NOMO-1 treated with DMSO at 0.1 percent for 48 hours (cell line): ENCODE results near the gene TRIM44.

Source experiments
- DNase-seq: peaks from one replicate; lab custom pipeline; 2025; ENCODE audit not compliant: unreplicated experiment; lab: John Stamatoyannopoulos, UW

Gene TRIM44

DNA sequence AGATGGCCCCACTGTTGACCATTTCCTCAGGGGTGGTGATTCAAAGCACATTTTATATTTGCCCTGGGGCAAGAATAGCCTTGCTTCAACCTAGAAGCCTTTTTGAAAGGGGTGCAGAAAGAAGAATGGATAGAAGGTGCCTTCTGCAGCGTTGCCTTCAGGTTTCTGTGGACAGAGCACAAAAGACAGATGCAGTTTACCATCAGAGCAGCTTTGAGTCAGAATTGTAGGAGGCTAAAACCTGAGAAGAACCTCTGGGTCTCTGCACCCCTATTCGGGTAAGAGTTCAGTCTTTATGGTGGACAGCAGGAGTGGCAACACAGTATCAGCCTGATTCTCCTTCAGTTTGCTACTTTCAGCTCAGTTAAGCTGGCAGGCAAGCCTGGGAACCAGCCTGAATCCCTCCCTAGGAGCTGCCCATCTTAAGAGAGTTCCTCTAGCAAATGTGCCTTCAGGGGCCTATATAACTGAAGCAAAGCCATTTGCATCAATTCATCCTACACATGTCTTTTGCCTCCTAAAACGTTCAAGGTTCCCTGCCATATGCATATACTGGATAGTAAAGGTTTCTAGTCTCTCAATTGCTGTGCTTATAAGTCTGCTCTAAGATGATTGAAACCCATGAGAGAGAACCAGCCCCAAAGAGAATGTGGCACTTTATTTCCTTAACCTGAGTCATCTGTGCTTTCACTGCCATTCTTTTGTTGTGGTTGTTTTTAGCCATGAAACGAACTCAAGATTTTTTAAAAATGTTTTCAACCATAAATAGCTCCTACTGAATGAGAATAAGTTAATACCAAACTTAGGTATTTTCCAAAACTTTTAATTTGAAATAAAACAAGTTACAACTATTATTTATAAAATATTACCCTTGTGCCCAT is 123.0 kb downstream of the TRIM44 start:
- no peak for DNase-seq

DNA sequence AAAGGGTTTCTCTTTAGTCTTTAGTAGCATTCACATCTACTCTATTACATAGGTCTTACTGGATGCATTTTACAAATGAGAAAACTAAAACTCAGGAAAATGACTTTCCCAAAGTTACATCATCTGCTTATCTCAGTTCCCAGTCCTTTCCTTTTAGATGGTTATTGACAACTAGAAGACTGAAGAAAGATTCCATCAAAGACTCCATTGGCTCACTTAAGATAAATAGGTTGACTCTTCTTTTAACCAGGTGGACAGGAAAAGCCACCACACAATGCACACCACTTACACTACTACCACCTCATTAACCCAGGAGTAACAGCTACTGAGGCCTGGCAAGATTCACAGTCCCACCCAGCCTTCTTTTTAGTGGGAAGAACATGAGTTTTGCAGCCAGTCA is 123.6 kb downstream of the TRIM44 start:
- no peak for DNase-seq

DNA sequence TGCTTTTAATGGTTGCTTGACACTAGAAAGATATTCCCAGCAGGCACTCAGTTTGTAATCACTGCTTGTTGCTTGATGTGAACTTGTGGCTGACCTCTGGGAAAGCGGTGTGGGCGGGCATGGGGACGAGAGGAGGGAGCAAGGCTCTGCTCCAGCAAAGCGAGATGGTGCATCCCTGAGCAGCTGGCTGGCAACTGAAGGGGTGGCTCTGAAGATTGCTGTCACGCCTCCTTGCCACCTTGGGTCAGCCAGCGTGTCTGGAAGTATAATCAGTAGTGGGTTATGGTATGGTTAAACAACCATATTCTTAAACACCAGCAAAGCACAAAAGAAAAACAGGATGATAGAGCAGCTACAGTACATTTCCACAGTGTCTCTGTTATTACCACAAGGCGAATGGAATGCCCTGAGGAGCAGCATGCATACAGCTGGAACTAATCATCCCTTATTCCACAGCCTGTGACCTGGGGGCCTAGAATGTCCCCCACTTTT is 124.5 kb downstream of the TRIM44 start:
- no peak for DNase-seq

DNA sequence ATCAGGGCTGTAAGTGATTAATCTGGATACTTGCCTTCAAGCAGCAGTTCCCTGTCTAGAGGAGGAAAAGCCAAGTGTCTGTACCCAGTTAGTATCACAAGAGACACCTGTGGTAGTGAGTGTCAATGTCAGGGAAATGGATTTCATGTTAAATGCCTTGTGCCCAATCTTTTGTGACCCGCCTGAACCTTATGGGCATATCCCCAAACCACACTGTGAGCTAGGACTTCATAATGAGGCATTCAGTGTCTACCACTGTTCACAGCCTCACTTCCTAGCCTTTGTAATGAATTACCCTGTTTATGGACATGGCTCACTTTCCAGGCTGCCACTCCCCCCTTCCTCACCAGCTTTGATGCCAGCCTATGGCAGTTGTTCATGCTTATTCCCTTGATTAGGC is 125.1 kb downstream of the TRIM44 start:
- DNase-seq: no peak

DNA sequence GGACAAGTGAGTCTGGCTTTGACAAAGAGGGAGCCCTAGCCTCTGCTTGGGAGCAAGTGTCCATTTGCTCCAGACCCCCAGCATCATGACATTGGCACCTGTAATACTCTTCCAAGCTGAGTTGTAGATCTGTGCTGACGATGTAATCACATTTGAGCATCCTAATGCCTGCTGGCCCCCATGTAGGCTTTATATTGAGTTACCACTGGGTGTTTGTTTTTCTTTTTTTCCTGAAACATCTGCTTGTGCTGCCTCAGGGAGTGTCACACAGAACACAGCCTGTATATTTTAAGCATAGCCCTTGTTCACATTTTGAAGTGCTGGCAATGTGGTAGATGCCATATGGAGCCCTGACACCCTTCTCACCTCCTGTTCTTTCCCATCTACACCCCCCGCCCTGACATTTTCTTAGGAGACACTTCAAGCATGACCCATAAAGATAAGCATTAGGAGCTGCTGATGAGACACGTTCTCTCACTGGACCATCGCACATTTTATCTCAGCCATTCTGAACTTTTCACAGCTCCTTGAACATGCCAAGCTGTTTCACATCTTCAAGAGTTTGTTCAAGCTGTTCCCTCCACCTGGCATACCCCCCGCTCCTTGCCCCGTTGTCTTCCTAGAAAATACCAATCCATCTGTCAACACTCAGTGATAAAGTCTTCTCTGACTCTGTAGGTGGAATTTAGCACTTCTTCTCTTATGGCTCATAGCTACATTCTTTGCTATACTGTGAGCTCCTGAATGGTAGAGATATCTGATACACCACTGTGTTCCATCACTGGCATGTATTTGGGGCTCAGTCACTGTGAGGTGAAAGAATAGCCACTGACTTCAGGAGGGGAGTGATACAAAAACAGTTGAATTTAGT is 128.7 kb downstream of the TRIM44 start:
- DNase-seq: no peak

DNA sequence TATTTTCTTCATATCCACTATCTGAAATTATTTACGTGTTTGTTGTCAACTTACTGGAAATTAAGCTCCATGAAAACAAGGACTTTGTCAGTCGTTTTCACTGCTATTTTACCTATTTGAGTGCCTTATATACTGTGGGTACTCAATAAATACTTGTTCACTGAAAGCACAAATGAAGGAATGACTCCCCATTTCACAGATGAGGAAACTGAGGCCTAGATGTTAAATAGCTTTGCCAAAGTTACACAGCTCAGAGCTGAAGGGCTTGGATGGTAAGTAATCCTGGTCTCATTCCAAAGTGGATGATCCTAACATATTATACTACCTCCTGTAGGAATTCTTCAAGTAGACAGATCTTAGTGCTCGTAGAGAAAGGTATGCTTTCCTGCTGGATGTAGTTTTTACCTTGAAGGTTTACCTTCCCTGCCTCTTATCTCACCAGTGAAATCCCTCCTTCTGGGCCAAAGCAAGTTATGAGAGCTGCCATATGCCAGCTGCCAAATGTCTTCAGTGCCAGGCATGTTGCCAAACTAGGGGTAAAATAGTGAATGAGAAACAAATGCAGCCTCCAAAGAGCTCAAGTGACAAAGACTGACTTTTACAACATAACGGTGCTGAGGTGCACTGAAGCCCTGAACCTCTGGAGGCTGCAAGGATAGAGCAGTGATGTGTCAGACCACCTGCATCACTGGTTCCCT is 129.7 kb downstream of the TRIM44 start:
- no peak for DNase-seq

DNA sequence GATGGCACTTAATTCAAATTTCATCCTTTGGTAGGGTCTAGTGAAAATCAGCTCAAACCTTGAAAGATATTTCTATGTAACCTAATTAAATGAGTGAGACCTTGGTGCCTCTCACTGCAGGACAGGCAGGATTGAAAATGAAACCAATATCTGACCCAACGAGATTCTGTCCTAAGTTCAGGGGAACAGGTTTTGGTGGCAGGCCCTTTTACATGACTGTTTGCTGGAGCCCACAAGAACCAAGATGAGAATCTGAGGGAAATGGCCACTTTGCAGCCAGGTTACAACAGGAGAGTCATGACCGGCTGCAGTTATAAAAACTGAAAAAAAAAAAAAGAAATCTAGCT is 130.2 kb downstream of the TRIM44 start:
- DNase-seq: no peak

DNA sequence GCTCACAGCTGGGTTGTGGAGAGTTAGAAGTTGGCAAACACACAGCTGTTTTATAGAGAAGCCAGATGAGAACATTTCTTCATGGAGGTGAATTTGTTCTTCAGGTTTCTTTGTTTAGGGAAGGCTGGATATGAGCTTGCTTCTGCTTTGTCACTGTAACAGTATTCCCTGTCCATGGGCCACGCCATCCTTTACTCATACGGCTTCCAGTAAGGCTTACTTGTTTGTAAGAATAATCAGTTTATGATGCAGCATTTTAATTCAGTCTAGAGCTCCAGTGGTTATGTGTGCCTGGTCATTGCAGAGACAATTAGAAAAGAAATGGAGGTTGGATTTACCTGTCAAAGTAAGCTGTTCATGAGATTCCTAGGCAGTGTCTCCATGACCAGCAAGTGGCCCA is 131.8 kb downstream of the TRIM44 start:
- no peak for DNase-seq

DNA sequence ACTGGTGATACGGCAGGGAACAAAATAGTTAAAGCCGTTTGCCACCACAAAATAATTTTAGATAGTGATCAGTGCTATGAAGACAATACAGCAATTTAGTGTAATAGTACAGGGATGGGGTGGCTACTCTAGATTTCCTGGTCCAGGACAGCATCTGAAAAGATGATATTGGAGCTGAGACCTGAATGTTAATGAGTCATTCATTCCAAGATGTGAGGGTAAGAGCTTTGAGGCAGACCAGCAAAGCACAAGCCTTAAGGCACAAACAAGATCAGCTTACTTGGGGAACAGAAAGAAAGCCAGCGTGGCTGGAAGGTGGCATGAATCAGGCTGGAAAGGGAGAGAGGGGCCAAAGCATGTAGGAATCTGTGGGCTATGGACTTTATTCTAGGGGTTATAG is 132.3 kb downstream of the TRIM44 start:
- DNase-seq: no peak

DNA sequence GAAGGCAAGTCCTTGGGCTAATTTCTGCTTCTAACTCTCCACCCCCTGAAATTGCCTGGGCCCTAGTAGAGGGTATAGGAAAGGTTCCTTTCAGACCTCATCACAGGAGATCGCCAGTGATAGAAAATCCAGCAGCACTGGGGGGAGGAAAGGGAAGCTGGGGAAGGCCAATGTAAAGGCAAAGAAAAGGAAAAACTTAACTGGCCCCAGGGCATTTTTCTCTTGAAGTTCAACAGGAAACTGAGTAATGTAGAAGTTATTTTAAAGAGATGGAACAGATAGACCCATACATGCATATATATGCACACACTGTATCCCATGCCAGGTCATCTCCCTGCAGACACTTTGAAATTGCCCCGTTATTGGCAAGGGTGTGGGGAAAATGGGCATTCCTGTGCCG is 134.0 kb downstream of the TRIM44 start:
- no peak for DNase-seq

DNA sequence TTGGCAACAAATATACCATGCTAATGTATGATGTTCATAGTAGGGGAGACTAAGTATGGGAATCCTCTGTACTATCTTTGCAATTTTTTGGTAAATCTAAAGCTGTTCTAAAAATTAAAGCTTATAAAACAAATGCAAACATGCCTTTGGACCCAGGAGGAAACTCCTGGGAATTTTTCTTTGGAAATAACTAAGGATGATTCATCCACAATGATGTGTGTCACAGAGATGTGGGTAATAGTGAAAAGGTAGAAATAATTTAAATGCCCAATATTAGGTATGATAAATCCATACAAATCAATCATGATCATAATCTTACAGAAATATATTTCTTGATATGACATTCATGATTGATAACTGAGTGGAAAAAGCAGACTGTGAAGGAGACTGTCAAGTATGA is 135.8 kb downstream of the TRIM44 start:
- no peak for DNase-seq

DNA sequence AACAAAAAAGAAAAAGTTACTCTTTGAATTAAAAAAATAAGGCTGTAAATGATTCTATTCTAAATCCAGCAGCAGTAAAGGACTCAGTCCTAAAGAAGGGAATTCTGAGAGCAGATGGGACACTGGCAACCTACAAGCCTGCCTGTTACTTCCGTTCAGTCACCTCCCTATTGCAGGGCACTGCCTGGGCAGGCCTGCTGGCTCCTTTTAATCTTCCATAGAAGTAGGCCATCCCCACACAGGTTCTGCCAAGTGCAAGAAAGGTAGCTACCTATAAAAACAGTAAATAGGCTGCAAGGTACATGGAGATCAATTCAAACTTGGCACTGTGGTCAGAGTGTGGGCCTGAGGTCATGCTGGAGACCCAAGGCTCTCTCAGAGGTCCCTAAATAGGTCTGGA is 136.4 kb downstream of the TRIM44 start:
- no peak for DNase-seq

DNA sequence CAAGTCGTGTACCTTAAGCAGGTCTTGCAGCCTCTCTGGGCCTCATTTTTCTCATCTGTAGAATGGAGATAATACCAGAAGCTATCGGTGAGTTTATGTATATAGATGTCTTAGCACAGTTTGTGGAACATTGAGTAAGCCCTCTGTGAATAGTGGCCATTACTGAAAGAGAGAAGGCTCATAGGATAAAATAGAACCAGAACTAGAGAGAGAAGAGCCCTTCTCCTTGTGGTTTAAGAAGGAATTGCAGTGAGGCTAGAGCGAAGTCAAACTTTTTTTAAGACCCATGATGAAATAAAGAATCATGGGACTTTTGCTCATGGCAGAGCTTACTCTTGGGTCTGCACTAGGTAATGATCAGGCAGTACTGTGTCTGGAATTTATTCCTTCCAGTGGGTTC is 137.1 kb downstream of the TRIM44 start:
- DNase-seq: no peak

DNA sequence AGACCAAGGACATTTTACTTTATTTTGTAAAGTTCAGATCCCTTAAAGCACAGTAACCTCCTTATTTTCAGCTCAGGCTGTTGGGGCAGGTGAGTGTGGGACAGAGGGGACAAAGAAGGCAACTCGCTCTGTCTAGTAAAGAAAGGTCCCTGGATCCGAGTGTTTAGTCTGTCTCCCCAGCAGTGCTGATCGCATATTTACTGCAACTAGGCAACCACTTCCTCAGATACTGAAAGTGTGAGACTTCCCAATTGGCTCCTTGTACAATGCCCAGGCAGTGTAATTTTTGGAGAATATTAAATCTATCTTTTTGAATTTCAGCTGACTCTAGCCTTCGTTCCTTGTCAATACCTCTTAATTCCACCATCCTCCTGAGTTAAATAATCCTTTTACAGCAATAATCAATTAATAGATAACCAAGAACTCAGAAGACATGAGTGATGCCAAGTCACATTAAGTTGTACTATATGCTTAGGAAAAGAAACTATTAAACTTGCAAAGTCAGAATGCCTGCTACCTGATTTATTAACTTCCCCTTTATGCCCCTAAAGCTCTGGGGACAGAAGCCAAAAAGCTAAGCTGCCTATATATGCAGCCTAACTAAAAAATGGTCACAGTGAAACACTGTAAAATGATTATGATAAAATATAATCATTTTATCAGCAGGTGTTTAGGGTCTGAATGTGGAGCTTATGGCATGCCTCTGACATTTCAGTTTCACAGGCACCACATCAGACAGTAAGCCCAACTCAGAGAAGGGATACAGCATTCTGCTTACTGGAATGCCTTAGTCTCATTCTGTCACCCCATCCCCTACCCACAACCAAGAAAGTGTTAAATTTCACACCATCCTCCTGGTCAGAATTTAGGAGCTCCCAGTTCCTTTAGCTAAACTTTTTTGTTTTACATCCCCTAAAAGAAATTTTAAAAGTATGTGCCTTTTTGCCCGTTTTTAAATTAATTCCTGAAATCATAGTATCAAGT is 138.7 kb downstream of the TRIM44 start:
- DNase-seq: peak; percentile 84

DNA sequence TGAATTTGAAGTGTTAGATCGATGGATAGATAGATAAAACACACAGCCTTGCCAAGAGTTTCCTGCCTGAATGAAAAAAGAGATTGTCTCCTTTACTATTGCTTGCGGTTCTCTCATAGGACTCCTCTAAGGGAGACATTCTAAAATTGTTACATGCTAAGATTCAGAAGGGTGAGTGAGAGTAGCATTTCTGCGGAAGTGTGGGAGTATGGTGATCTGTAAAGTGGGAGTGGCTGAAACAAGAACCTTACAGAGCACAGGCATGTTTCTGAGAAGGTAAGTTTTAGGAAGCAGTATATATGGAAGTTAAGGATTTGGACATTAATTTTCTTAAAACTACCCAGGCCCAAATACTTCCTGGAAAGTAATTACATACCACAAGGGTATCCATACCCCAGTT is 139.6 kb downstream of the TRIM44 start:
- DNase-seq: no peak

DNA sequence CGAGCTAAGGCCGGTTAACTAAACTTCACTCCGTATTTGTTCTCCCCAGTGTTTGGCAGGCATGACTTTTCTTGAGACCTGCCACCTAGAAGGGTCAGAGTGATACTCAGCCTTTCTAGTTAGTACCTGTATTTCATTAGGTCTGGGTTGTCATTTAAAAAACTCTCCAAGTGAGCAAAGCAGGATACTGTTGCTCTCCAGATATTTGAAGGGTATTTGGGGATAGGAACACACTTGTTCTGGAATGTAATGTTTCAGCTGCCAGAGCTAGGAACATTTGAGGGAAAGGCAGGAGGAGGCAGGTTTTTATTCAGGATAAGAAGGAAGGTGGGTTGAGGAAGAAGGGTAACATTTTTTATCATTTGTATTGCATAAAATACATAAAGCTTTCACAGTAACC is 140.1 kb downstream of the TRIM44 start:
- DNase-seq: no peak

DNA sequence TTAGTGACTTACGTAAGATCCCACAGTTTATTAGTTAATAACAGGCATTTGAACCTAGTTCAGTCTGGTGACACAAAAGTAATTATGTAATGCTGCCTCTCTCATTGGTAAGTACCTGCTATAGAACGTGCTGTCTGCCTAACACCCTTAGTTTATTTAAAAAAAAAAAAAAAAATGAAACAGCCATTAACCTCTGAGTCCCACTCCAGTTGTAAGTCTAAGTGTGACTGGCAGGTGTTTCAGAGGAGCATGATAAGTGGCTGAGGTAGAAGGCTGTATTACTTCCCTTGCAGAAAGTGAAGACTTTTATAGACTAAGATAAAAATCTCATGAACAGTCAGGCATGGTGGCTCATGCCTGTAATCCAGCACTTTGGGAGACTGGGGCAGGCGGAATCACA is 140.5 kb downstream of the TRIM44 start:
- no peak for DNase-seq

DNA sequence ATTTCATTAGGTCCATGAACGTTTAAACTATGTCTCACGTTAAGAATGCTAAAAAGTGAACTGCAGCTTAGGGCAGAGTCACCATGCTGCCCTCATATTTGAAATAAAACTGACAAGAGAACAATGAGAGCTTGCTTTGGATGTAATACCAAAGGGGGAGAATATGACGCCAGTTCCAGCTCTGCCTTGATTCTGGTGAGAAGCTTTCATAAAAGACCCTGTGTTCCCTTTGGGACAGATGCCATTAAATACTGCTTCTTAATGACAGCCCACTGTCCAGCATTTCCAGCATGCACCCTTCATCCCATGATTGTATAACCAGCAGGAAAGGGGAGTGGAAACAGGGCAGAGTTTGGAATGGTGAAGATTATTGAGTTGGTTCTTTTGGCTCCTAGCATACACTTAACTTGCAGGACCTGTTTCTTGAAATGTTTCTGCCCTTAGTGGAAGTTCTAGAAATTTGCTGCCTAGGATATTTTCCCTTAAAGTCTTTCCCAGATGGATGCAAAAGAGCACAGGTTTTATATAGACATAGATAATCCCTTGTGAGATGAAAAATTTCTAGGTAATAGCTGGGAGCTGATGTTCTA is 142.0 kb downstream of the TRIM44 start:
- DNase-seq: no peak

DNA sequence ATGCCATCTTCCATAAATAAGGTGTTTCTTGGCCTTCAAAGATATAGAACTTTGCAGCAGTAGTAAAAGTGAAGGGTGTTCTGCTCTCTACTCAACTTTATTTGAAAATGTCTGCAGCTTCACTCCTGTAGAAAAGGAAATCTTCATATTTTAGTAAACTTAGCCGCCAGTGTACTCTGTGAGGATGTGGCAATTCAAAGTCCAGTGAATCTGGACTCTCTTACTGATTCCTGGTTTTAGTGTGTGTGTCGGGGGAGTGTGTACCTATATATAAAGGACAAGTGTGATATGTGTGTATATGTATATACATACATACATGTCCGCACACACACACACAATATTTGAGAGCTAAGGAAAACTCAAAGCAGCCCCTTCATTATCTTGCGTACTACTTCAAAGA is 147.0 kb downstream of the TRIM44 start:
- no peak for DNase-seq

DNA sequence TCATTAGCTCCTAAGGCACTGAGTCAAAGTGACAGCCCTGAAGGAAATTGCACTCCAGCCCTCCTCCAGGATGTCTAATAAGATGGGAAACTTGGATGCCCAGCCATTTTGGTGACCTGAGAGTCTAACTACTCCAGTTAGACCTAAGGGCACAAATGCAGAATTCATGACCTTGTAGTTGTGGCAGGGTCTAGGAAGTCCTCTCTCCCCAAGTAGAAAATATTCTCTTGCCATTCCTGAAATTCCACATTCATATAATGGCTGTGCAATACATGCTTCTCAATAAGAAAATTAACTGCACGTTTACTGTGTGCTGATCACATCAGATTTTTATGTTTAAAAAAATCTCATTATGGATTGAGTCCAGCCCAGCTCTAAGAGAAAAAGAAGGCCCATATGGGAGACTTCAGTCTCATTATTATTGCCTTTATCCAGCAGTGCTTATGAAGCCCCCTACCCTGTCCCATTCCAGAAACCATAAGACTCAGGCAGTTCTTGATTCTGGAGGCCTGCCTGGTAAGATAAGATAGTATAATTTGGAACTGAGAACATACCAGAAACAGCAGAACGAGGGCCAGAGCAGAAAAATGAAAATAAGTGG is 147.6 kb downstream of the TRIM44 start:
- DNase-seq: no peak
